ENCODE measurements around the gene AGBL4.

Gene AGBL4

DNA sequence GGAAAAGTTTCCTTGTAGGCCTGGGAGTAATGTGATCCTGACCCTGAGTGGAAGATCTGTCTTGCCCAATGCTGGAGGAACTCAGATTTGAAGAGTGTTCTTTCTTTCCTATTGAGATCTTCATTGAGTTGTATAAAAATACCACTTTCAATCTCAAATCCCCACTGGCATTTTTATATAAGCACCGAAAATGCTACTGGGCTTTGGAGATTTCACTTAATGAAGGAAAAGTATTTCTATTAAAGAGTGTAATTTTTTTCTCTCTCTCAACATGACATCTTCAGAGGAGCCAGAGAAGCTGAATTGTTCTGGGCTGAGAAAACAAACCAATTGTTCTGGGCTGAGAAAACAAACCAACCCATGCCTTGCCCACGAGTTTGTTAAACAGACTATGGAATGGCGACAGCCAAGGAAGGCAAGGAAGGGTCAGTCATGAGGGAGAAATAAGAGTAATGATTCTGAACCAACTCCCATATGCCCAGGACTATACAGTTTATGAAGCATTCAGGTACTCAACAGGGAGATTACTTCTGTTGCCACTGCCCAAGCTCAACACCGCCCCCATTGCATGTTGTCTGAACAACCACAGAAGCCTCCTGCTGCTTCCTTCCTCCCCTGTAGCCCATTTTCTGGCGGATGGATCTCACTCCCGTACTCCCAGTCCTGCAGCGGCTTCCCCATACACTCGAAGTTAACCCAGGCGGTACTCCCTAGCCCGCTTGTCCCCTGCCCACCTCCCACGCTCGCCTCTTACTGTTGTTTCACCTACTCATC, 1350.2 kb downstream of the AGBL4 start:
- FAIRE-seq, result no peak
- TF ChIP-seq, protein P1, sequence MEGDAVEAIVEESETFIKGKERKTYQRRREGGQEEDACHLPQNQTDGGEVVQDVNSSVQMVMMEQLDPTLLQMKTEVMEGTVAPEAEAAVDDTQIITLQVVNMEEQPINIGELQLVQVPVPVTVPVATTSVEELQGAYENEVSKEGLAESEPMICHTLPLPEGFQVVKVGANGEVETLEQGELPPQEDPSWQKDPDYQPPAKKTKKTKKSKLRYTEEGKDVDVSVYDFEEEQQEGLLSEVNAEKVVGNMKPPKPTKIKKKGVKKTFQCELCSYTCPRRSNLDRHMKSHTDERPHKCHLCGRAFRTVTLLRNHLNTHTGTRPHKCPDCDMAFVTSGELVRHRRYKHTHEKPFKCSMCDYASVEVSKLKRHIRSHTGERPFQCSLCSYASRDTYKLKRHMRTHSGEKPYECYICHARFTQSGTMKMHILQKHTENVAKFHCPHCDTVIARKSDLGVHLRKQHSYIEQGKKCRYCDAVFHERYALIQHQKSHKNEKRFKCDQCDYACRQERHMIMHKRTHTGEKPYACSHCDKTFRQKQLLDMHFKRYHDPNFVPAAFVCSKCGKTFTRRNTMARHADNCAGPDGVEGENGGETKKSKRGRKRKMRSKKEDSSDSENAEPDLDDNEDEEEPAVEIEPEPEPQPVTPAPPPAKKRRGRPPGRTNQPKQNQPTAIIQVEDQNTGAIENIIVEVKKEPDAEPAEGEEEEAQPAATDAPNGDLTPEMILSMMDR (IDR thresholded peaks at IDR 0.05; ENCODE audit: insufficient read depth, missing control alignments), result peak; percentile 15
- no peak for DNase-seq (ENCODE audit: insufficient read length, low spot score)

DNA sequence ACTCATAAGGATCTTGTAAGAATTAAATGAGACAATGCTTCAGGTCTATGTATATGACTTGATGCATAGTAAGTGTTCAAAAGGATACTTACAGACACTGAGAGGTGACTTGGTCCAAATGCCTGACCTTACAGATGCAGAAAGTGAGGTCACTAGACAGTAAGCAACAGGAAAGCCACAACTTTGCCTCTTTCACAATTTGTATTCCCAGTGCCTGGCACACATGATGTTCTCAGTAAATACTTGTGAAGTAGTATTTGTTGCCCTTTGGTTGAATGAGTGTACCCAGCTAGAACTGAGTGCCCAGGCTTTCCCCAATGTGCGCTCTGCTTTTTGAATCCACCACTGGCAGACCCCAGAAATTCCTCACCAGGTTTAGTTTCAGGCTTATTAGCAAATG, 1352.2 kb downstream of the AGBL4 start:
- FAIRE-seq (no peak), DNase-seq (ENCODE audit: insufficient read length, low spot score) (no peak)
- TF ChIP-seq, protein P1 (IDR thresholded peaks at IDR 0.05; ENCODE audit: insufficient read depth, missing control alignments), result no peak

- DNase-seq (ENCODE audit: insufficient read length, low spot score) (no peak), FAIRE-seq (no peak)
- TF ChIP-seq, protein P1 (IDR thresholded peaks at IDR 0.05; ENCODE audit: insufficient read depth, missing control alignments), result no peak
These were observed 1353.3 kb downstream of the AGBL4 start for GRCh38 chr1:48670234-48671020.

DNA sequence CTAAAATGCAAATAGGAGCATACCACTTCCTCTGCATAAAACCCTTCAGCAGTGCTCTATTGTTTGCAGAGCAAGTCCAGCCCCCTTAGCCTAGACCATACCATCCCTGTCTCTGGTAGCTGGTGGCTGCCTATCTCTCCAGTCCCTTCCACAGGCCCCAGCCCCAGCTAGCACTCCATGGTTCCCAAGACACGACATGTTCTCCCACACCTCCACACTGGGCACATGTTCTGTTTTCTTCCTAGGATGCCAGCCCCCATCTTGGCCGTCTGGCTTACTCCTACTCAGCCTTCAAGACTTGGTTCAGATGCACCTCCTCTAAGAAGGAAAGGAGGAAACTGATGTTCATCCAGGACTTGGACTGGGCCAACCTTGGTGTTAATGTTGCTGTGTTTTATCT, 1355.4 kb downstream of the AGBL4 start:
- FAIRE-seq (no peak), DNase-seq (ENCODE audit: insufficient read length, low spot score) (no peak)
- TF ChIP-seq, protein P1 (IDR thresholded peaks at IDR 0.05; ENCODE audit: insufficient read depth, missing control alignments), result no peak

DNA sequence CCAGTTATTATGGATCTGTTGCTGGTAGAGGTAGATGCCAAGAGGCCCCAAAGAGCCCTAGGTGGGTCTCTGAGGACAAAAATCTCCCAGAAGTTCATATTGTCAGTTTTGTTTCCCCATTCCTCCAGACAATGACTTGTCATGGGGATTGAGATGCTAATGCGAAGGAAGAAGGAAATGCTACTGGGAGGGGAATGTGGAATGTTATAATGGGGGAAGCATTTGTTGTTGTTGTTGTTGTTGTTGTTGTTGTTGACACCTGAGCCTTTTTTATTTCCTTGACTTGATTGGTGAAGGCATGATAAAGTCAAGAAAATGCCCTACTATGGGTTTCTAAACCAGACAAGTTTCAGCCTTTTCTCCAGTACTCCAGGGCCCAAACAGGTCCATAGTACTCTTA, 1356.0 kb downstream of the AGBL4 start:
- TF ChIP-seq, protein P1 (IDR thresholded peaks at IDR 0.05; ENCODE audit: insufficient read depth, missing control alignments), result no peak
- no peak for FAIRE-seq
- DNase-seq (ENCODE audit: insufficient read length, low spot score), result no peak

- no peak for DNase-seq (ENCODE audit: insufficient read length, low spot score)
- TF ChIP-seq, protein P1 (IDR thresholded peaks at IDR 0.05; ENCODE audit: insufficient read depth, missing control alignments), result no peak
- no peak for FAIRE-seq
These were observed 1357.9 kb downstream of the AGBL4 start for GRCh38 chr1:48665708-48666407.

Data from D721Med (cell line).